NB4 (cell line): ENCODE measurements around the gene KIAA1210.

ENCODE experiments used
- CTCF ChIP-seq: IDR thresholded peaks from one replicate; pipeline ENCODE4 v1.5.1; 2012; ENCODE audit warnings: low read depth, low read length
- POLR2A ChIP-seq: IDR thresholded peaks from 2 replicates; pipeline ENCODE4 v1.6.1; 2011; ENCODE audit warnings: mild to moderate bottlenecking; ENCODE audit not compliant: insufficient read length; ENCODE audit errors: extremely low read depth

DNA sequence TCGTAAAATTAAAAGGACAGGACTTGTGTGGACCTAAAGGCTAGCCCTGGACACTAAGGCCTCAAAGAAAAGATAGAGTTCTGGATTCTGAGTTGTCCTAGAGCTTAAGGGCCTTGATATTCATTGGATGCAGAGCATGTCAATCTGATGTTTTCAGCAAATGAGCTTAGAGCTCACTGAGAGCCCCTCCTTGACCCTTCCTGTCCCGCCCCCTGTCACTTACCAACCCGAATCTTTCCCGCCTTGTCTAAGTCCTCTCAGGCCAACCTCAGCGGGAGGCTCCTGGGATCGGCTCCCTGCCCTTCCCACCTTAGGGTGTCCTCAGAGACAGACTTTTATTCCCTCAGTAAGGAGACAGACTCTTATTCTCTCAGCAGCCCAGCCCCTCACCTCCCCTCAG is 54.9 kb downstream of the KIAA1210 start, which contains the start of gene CT47C1:
- TF ChIP-seq CTCF = no peak
- TF ChIP-seq POLR2A = no peak
